Measurements from ENCODE around the gene ITPR3. TPM values are rescaled to one million over a fixed set of nuclear protein-coding genes. Genes with fewer than 3 reads are reported as not detected.

The ITPR3 gene
- total RNA-seq = 10 to 100 TPM; 15.6 to 17.1 TPM
- long read RNA-seq, donor 1, partial matches to known transcripts = 10 of 13 reads
- long read RNA-seq, donor 1, other reads (novel, unspliced or antisense) = 3 of 13 reads
- long read RNA-seq, donor 2, partial matches to known transcripts = 6 of 7 reads
- long read RNA-seq, donor 2, other reads (novel, unspliced or antisense) = 1 of 7 reads

- intact Hi-C loops (cut with DNase I) = no loop called here
- no peak for DNase-seq (ENCODE audit: low spot score)
These were observed at the start of gene ITPR3 for GRCh38 chr6:33620856-33621710. Gene ITPR3, plus strand, starts transcription at chr6:33621322. Its CDS starts 281 bp downstream, at chr6:33621603.

- no peak for DNase-seq (ENCODE audit: low spot score)
- intact Hi-C loops (cut with DNase I) = no loop called here
These were observed 49.3 kb upstream of the ITPR3 start for GRCh38 chr6:33571637-33572316.

- intact Hi-C loops (cut with DNase I) = no loop called here
- no peak for DNase-seq (ENCODE audit: low spot score)
These were observed 45.9 kb upstream of the ITPR3 start for GRCh38 chr6:33575211-33575610.

- intact Hi-C loops (cut with DNase I) = loop anchor here in 1 of 2 donors (1.0 kb wide), 1 partner anchor 115 kb away; no protein-coding TSS in a partner anchor
These were observed 44.5 kb upstream of the ITPR3 start for GRCh38 chr6:33576668-33577067.

GRCh38 chr6:33577106-33577535, 44.0 kb upstream of the ITPR3 start:
- DNase-seq (ENCODE audit: low spot score) = no peak
- intact Hi-C loops (cut with DNase I) = loop anchor here in 1 of 2 donors (1.0 kb wide), 1 partner anchor 114 kb away; no protein-coding TSS in a partner anchor

More at GRCh38 chr6:33576668-33577067, 44.5 kb upstream of the ITPR3 start:
- no peak for DNase-seq (ENCODE audit: low spot score)

GRCh38 chr6:33577718-33578117, 43.4 kb upstream of the ITPR3 start:
- intact Hi-C loops (cut with DNase I) = loop anchor here in 1 of 2 donors (1.0 kb wide), 1 partner anchor 114 kb away; no protein-coding TSS in a partner anchor
- no peak for DNase-seq (ENCODE audit: low spot score)

- intact Hi-C loops (cut with DNase I) = no loop called here
- no peak for DNase-seq (ENCODE audit: low spot score)
These were observed 43.0 kb upstream of the ITPR3 start for GRCh38 chr6:33578164-33578563.

- no peak for DNase-seq (ENCODE audit: low spot score)
- intact Hi-C loops (cut with DNase I) = no loop called here
These were observed 42.5 kb upstream of the ITPR3 start for GRCh38 chr6:33578588-33579011.

- intact Hi-C loops (cut with DNase I) = loop anchor here (10.0 kb wide), 2 partner anchors 95 to 575 kb away; no protein-coding TSS in a partner anchor
- peak; percentile 96 for DNase-seq (ENCODE audit: low spot score)
These were observed 41.1 kb upstream of the ITPR3 start, which contains the start of gene BAK1 for GRCh38 chr6:33579828-33580714. Gene BAK1, minus strand, starts transcription at chr6:33580276. Its CDS starts 2,672 bp downstream, at chr6:33577604.

GRCh38 chr6:33581186-33581585, 39.9 kb upstream of the ITPR3 start:
- intact Hi-C loops (cut with DNase I) = loop anchor here (10.0 kb wide), 2 partner anchors 94 to 574 kb away; no protein-coding TSS in a partner anchor
- no peak for DNase-seq (ENCODE audit: low spot score)

GRCh38 chr6:33583591-33584155, 37.4 kb upstream of the ITPR3 start:
- no peak for DNase-seq (ENCODE audit: low spot score)
- intact Hi-C loops (cut with DNase I) = loop anchor here (10.0 kb wide), 2 partner anchors 91 to 571 kb away; no protein-coding TSS in a partner anchor

GRCh38 chr6:33584700-33585402, 36.3 kb upstream of the ITPR3 start:
- intact Hi-C loops (cut with DNase I) = loop anchor here (5.0 to 10.0 kb wide), 3 partner anchors 87 to 570 kb away; no protein-coding TSS in a partner anchor
- no peak for DNase-seq (ENCODE audit: low spot score)

- DNase-seq (ENCODE audit: low spot score) = peak; percentile 91
- intact Hi-C loops (cut with DNase I) = loop anchor here (5.0 to 10.0 kb wide), 3 partner anchors 87 to 569 kb away; no protein-coding TSS in a partner anchor
These were observed 35.6 kb upstream of the ITPR3 start for GRCh38 chr6:33585403-33586107.

- no peak for DNase-seq (ENCODE audit: low spot score)
These were observed 34.9 kb upstream of the ITPR3 start for GRCh38 chr6:33586108-33586640.

GRCh38 chr6:33587529-33587928, 33.6 kb upstream of the ITPR3 start:
- no peak for DNase-seq (ENCODE audit: low spot score)
- intact Hi-C loops (cut with DNase I) = loop anchor here (5.0 to 10.0 kb wide), 3 partner anchors 85 to 567 kb away; no protein-coding TSS in a partner anchor

More at GRCh38 chr6:33586108-33586640, 34.9 kb upstream of the ITPR3 start:
- intact Hi-C loops (cut with DNase I) = loop anchor here (5.0 to 10.0 kb wide), 3 partner anchors 86 to 569 kb away; no protein-coding TSS in a partner anchor

GRCh38 chr6:33588894-33589293, 32.2 kb upstream of the ITPR3 start:
- intact Hi-C loops (cut with DNase I) = loop anchor here (5.0 to 10.0 kb wide), 3 partner anchors 83 to 566 kb away; no protein-coding TSS in a partner anchor

More at GRCh38 chr6:33588894-33589293, 32.2 kb upstream of the ITPR3 start:
- no peak for DNase-seq (ENCODE audit: low spot score)

All from posterior vena cava (tissue), 2 donors.